Measurements from ENCODE around the gene CLMN.

GRCh38 chr14:95270203-95270602, 49.5 kb downstream of the CLMN start:
- TF ChIP-seq RAD21 (IDR thresholded peaks at IDR 0.05; ENCODE audit: insufficient read depth, low read depth, low read length) (no peak), SIN3A (IDR thresholded peaks at IDR 0.05; ENCODE audit: low read depth, low read length) (no peak), USF1 (IDR thresholded peaks at IDR 0.05; ENCODE audit: borderline replicate concordance, extremely low read length, insufficient read depth, low read depth, low read length) (no peak), YY1 (IDR thresholded peaks at IDR 0.05; ENCODE audit: low read depth, low read length) (no peak), HDAC6 (IDR thresholded peaks at IDR 0.05; ENCODE audit: unreplicated experiment) (no peak), BCL3 (IDR thresholded peaks at IDR 0.05; ENCODE audit: borderline replicate concordance, insufficient read depth, low read depth, low read length, poor library complexity, severe bottlenecking) (no peak), E2F4 (IDR thresholded peaks at IDR 0.05; ENCODE audit: low read depth, low read length) (no peak), POLR2A (IDR thresholded peaks at IDR 0.05; ENCODE audit: low read depth, low read length) (no peak), CTCF (IDR thresholded peaks at IDR 0.05 in 2 of 3, conservative IDR thresholded peaks at IDR 0.05 in 1 of 3; ENCODE audit: control insufficient read depth in 2 of 3, extremely low read depth in 1 of 3, insufficient read depth in 1 of 3, low read depth in 3 of 3, low read length in 3 of 3) (no peak), E4F1 (IDR thresholded peaks at IDR 0.05; ENCODE audit: borderline replicate concordance, partially characterized antibody) (no peak)

All from GM12878 (cell line).